ENCODE results near the gene POLR3K. TPM values are rescaled to one million over a fixed set of nuclear protein-coding genes. Genes with fewer than 3 reads are reported as not detected.

Gene POLR3K
- total RNA-seq, 4 donors from 2014 or later, result 0.66 to 8.6 (median 3.1) TPM

GRCh38 chr16:75580-76501, 22.4 kb upstream of the POLR3K start:
- Histone ChIP-seq H3K4me3 (peak overlapping the region in 1 of 4 donors; percentile 87), H3K27ac (peak overlapping the region; percentile 91 to 99 (median 96)), H3K9me3 (no peaks in the 10 kb centered on the region), H3K27me3 (no peaks in the 10 kb centered on the region), H3K4me1 (peaks cover 0 to 83% (median 65%) of the 10 kb centered on the region in 4 donors), H3K36me3 (peaks cover 0 to 15% (median 0%) of the 10 kb centered on the region in 3 donors)
- 11 to 17% methylated on average over 9 to 11 of the region's 11 CpGs for WGBS, 2 donors
- peak; percentile 82 to 86 for DNase-seq (ENCODE audit: low spot score in 2 of 2)
- TF ChIP-seq EP300 (IDR thresholded peaks at IDR 0.05) (no peak), POLR2A (IDR thresholded peaks at IDR 0.05) (no peak), CTCF (IDR thresholded peaks at IDR 0.05) (peak in 2 of 5 experiments; percentile 43 to 48)

GRCh38 chr16:74747-75334, 21.4 kb upstream of the POLR3K start:
- Histone ChIP-seq H3K4me1 (peaks cover 0 to 86% (median 75%) of the 10 kb centered on the region in 4 donors), H3K36me3 (peaks cover 0 to 5% (median 0%) of the 10 kb centered on the region in 3 donors), H3K9me3 (no peaks in the 10 kb centered on the region), H3K27me3 (no peaks in the 10 kb centered on the region), H3K4me3 (no peak overlapping the region), H3K27ac (peak overlapping the region; percentile 91 to 99 (median 96))
- no peak for DNase-seq (ENCODE audit: low spot score in 2 of 2)
- WGBS, 2 donors, result 61% methylated on average over 16 of the region's 16 CpGs
- TF ChIP-seq EP300 (IDR thresholded peaks at IDR 0.05), result no peak
- TF ChIP-seq POLR2A (IDR thresholded peaks at IDR 0.05), result no peak

- WGBS, 2 donors, result 54 to 62% methylated on average over 11 of the region's 12 CpGs
- Histone ChIP-seq H3K27me3 (no peaks in the 10 kb centered on the region), H3K9me3 (no peaks in the 10 kb centered on the region), H3K4me3 (no peak overlapping the region), H3K27ac (peak overlapping the region; percentile 91 to 99 (median 96)), H3K36me3 (no peaks in the 10 kb centered on the region), H3K4me1 (peaks cover 0 to 86% (median 78%) of the 10 kb centered on the region in 4 donors)
- DNase-seq (ENCODE audit: low spot score in 2 of 2), result no peak
- no peak for TF ChIP-seq POLR2A (IDR thresholded peaks at IDR 0.05)
- TF ChIP-seq CTCF (IDR thresholded peaks at IDR 0.05), result no peak
- TF ChIP-seq EP300 (IDR thresholded peaks at IDR 0.05), result no peak
Observed at GRCh38 chr16:74051-74746, 20.8 kb upstream of the POLR3K start.

- Histone ChIP-seq H3K4me1 (peaks cover 0 to 91% (median 81%) of the 10 kb centered on the region in 4 donors), H3K27me3 (no peaks in the 10 kb centered on the region), H3K36me3 (no peaks in the 10 kb centered on the region), H3K9me3 (no peaks in the 10 kb centered on the region), H3K4me3 (peak within 1 kb of the TSS; percentile 58 to 96 (median 70)), H3K27ac (peak within 1 kb of the TSS; percentile 91 to 99 (median 96))
- no peak for DNase-seq (ENCODE audit: low spot score in 2 of 2)
- TF ChIP-seq POLR2A (IDR thresholded peaks at IDR 0.05), result peak; percentile 35 to 67
- no peak for TF ChIP-seq CTCF (IDR thresholded peaks at IDR 0.05)
- TF ChIP-seq EP300 (IDR thresholded peaks at IDR 0.05), result peak in 1 of 2 donors; percentile 49
- WGBS, 2 donors, result 37 to 40% methylated on average over 17 to 35 of the region's 62 CpGs
Observed at GRCh38 chr16:72561-73548, 19.4 kb upstream of the POLR3K start, which contains the start of gene RHBDF1. RHBDF1 (minus strand) TSS chr16:72631; CDS start chr16:65015, 7,616 bp downstream.
